Caco-2 (cell line): ENCODE results near the gene ATP8B1. TPM values are rescaled to one million over a fixed set of nuclear protein-coding genes. Genes with fewer than 3 reads are reported as not detected.

ENCODE experiments used
- BruUV-seq: library from RNA; stranded (reverse); fragments of 400-500 nt; replicated peaks from 2 replicates; lab custom pipeline; 2021; lab: Mats Ljungman, UMichigan
- CTCF ChIA-PET: fragments of 300-600 bp; sonication (Branson Sonifier 250); formaldehyde crosslinking; loops from one replicate; lab custom pipeline; 2022; ENCODE audit warnings: antibody characterized with exemption; lab: Charles Lee
- POLR2A ChIA-PET: fragments of 300-600 bp; sonication (Branson Sonifier 250); formaldehyde crosslinking; loops from one replicate; lab custom pipeline; 2022; ENCODE audit warnings: antibody characterized with exemption; lab: Charles Lee
- DNase-seq, 2 experiments: peaks; one replicate each; pipeline versions ENCODE4 v3.0.0 to v3.0.0-alpha.2; 2020 to 2022
- H3K27me3 ChIP-seq: replicated peaks from 2 replicates; pipeline ENCODE4 v1.6.0; 2011; ENCODE audit warnings: low read length; ENCODE audit not compliant: control insufficient read depth, insufficient read depth
- H3K36me3 ChIP-seq: 2 replicates; pipeline ENCODE4 v1.5.1; 2011; ENCODE audit warnings: low read length; ENCODE audit not compliant: control insufficient read depth, insufficient read depth
- H3K4me1 ChIP-seq: fragments of 250-450 bp; sonication (Bioruptor Pico); 2 replicates; pipeline ENCODE4 v1.5.1; 2020; ENCODE audit warnings: mild to moderate bottlenecking
- H3K4me3 ChIP-seq: 2 replicates; pipeline ENCODE4 v1.5.1; 2011; ENCODE audit warnings: low read depth, mild to moderate bottlenecking, control low read depth, low read length
- H3K9me3 ChIP-seq: fragments of 250-450 bp; sonication (Bioruptor Pico); 2 replicates; pipeline ENCODE4 v1.5.1; 2020; ENCODE audit warnings: mild to moderate bottlenecking, moderate library complexity
- H3K27ac Mint-ChIP-seq: one replicate; pipeline ENCODE4 v1.8.0; 2022; ENCODE audit warnings: mixed read lengths; ENCODE audit not compliant: unreplicated experiment
- H3K27me3 Mint-ChIP-seq: one replicate; pipeline ENCODE4 v1.8.0; 2022; ENCODE audit warnings: mixed read lengths; ENCODE audit not compliant: insufficient read depth, unreplicated experiment
- H3K36me3 Mint-ChIP-seq: one replicate; pipeline ENCODE4 v1.8.0; 2022; ENCODE audit warnings: mild to moderate bottlenecking, mixed read lengths; ENCODE audit not compliant: insufficient read depth, unreplicated experiment
- H3K4me1 Mint-ChIP-seq: one replicate; pipeline ENCODE4 v1.8.0; 2022; ENCODE audit warnings: low read depth, mixed read lengths; ENCODE audit not compliant: unreplicated experiment
- H3K4me3 Mint-ChIP-seq: one replicate; pipeline ENCODE4 v1.8.0; 2022; ENCODE audit warnings: mild to moderate bottlenecking, moderate library complexity, mixed read lengths; ENCODE audit not compliant: unreplicated experiment
- H3K9me3 Mint-ChIP-seq: one replicate; pipeline ENCODE4 v1.8.0; 2022; ENCODE audit warnings: mixed read lengths; ENCODE audit not compliant: unreplicated experiment
- CTCF ChIP-seq, 2 experiments: fragments of 200-600 bp in 1 of 2; IDR thresholded peaks; 1 replicate in 1 of 2; 2 replicates in 1 of 2; pipeline versions ENCODE4 v1.5.1 to v1.8.0; 2011 to 2022; ENCODE audit warnings: antibody characterized with exemption in 1 of 2, control low read depth in 1 of 2, inconsistent platforms in 1 of 2, low read depth in 1 of 2, low read length in 1 of 2, mild to moderate bottlenecking in 1 of 2, moderate library complexity in 1 of 2; ENCODE audit not compliant: insufficient read depth in 1 of 2, severe bottlenecking in 1 of 2, unreplicated experiment in 1 of 2
- intact Hi-C: fragments of 100-400 bp; cut with micrococcal nuclease; formaldehyde crosslinking; loops from one replicate; pipeline ENCODE4 v1.10.0; 2022; ENCODE audit not compliant: unreplicated experiment
- total RNA-seq: library from RNA; stranded (reverse); gene quantifications from 2 replicates; pipeline ENCODE4 v1.2.3, GENCODE V29; 2022

The ATP8B1 gene
- total RNA-seq, 1 experiment from 2014 or later: 31.6 TPM

GRCh38 chr18:57603871-57604270 lies 199.2 kb downstream of the ATP8B1 start:
- no peak for TF ChIP-seq CTCF (IDR thresholded peaks at IDR 0.05; ENCODE audit: insufficient read depth in 1 of 2, low read depth in 1 of 2, low read length in 1 of 2, severe bottlenecking in 1 of 2, unreplicated experiment in 1 of 2)
- no peak overlapping the region for H3K27ac Mint-ChIP-seq

More at GRCh38 chr18:57603871-57604270, 199.2 kb downstream of the ATP8B1 start:
- no peaks in the 10 kb centered on the region for H3K4me1 ChIP-seq
- H3K4me3 ChIP-seq: no peak overlapping the region
- ChIA-PET CTCF (no interaction called here), POLR2A (no interaction called here)
- Mint-ChIP-seq H3K27me3 (no peaks in the 10 kb centered on the region), H3K9me3 (no peaks in the 10 kb centered on the region), H3K4me3 (no peak overlapping the region), H3K36me3 (peaks cover 58% of the 10 kb centered on the region), H3K4me1 (no peaks in the 10 kb centered on the region)
- no peaks in the 10 kb centered on the region; the same call in 1 of the 2 replicates for H3K36me3 ChIP-seq
- intact Hi-C loops: no loop called here
- no TSS peak for BruUV-seq
- H3K9me3 ChIP-seq: no peaks in the 10 kb centered on the region
- no peak for DNase-seq
- H3K27me3 ChIP-seq: no peaks in the 10 kb centered on the region

Other genes starting within 250 kb of the ATP8B1 start
- gene FECH, start 216.6 kb downstream of the ATP8B1 start, total RNA-seq: 14.5 and 17.1 TPM in 2 replicates
- 114 and 116 TPM in 2 replicates for gene NARS1, start 181.5 kb downstream of the ATP8B1 start, total RNA-seq
- gene NEDD4L, start 240.9 kb upstream of the ATP8B1 start, total RNA-seq: 84.4 and 85.4 TPM in 2 replicates